Ramos (cell line): Measurements from ENCODE around the gene EPS8L2.
"Not testable (repeated sequence)": the region's sequence is repeated elsewhere in the genome, so short reads cannot be mapped to it uniquely, and the experiment has no call there.

Experiments used
- in situ Hi-C: fragments of 300-500 bp; cut with MboI; formaldehyde crosslinking; loops from one replicate; pipeline ENCODE4 v1.14.3; 2022; ENCODE audit warnings: low sequenced_read_pairs; ENCODE audit not compliant: unreplicated experiment

The EPS8L2 gene

GRCh38 chr11:688681-689080 lies 17.4 kb upstream of the EPS8L2 start:
- in situ Hi-C loops: no loop called here

- in situ Hi-C loops: no loop called here
Measured at GRCh38 chr11:689625-690024, 16.4 kb upstream of the EPS8L2 start.

GRCh38 chr11:690244-690643 lies 15.8 kb upstream of the EPS8L2 start:
- in situ Hi-C loops: not testable (repeated sequence)

- in situ Hi-C loops: no loop called here
Measured at GRCh38 chr11:690738-691633, 15.0 kb upstream of the EPS8L2 start.

- in situ Hi-C loops: no loop called here
Measured at GRCh38 chr11:691710-692590, 14.1 kb upstream of the EPS8L2 start.

GRCh38 chr11:692824-693414 lies 13.1 kb upstream of the EPS8L2 start:
- in situ Hi-C loops: no loop called here

GRCh38 chr11:693415-693831 lies 12.6 kb upstream of the EPS8L2 start:
- in situ Hi-C loops: no loop called here

GRCh38 chr11:693887-694562 lies 12.0 kb upstream of the EPS8L2 start:
- in situ Hi-C loops: no loop called here

- in situ Hi-C loops: no loop called here
Measured at GRCh38 chr11:694563-695287, 11.3 kb upstream of the EPS8L2 start, which contains the start of gene DEAF1. TSS of gene DEAF1 (minus strand) at chr11:695222. CDS start at chr11:695047, 175 bp downstream.

GRCh38 chr11:695288-695537 lies 10.8 kb upstream of the EPS8L2 start:
- in situ Hi-C loops: no loop called here

GRCh38 chr11:695538-696248 lies 10.3 kb upstream of the EPS8L2 start, which contains the start of gene TMEM80:
TSS of gene TMEM80 (plus strand) at chr11:695816. CDS start at chr11:695828, 12 bp downstream.
- in situ Hi-C loops: no loop called here

GRCh38 chr11:696955-697491 lies 9.0 kb upstream of the EPS8L2 start:
- in situ Hi-C loops: no loop called here

- in situ Hi-C loops: no loop called here
Measured at GRCh38 chr11:697811-698311, 8.2 kb upstream of the EPS8L2 start.

- in situ Hi-C loops: no loop called here
Measured at GRCh38 chr11:698493-699115, 7.4 kb upstream of the EPS8L2 start.

- in situ Hi-C loops: no loop called here
Measured at GRCh38 chr11:699116-699508, 6.9 kb upstream of the EPS8L2 start.

GRCh38 chr11:699753-700152 lies 6.3 kb upstream of the EPS8L2 start:
- in situ Hi-C loops: no loop called here

GRCh38 chr11:701741-702461 lies 4.1 kb upstream of the EPS8L2 start:
- in situ Hi-C loops: no loop called here
